ENCODE data around the gene FKBP5. TPM values are rescaled to one million over a fixed set of nuclear protein-coding genes. Genes with fewer than 3 reads are reported as not detected.
"Not testable (repeated sequence)": the region's sequence is repeated elsewhere in the genome, so short reads cannot be mapped to it uniquely, and the experiment has no call there.

The FKBP5 gene
- total RNA-seq, 1 donor from 2014 or later: 128 TPM

DNA sequence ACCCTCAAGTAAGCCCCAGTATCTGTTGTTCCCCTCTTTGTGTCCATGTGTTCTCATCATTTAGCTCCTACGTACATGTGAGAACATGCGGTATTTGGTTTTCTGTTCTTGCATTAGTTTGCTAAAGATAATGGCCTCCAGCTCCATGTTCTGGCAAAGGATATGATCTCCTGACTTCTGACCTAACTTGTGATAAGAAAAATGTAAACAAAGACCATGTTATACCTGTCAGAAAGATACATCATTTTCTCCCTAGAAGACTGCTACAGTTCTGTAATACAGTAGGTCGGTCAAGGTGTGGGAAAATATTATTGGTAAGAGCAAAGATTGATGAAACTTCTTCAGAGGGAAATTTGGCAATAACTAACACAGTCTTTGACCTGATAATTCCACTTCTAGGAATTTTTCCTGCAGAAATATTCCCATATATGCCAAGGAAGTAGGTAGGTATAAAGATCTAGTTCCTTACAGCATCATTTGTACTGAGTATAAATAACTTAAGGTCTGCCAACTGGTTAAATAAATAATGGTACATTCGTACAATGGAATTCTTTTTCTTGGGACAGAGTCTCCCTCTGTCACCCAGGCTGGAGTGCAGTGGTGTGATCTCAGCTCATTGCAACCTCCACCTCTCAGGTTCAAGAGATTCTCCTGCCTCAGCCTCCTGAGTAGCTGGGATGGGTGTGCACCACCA, 19.1 kb upstream of the FKBP5 start:
- Histone ChIP-seq H3K4me1 (no peaks in the 10 kb centered on the region), H3K27me3 (ENCODE audit: low read depth) (no peaks in the 10 kb centered on the region), H3K4me3 (no peak overlapping the region), H3K9me3 (no peaks in the 10 kb centered on the region), H3K27ac (no peak overlapping the region), H3K36me3 (no peaks in the 10 kb centered on the region)
- intact Hi-C loops (cut with DNase I): no loop called here
- DNase-seq (no peak), ATAC-seq (no peak)
- no peak for TF ChIP-seq CTCF (IDR thresholded peaks at IDR 0.05)

GRCh38 chr6:35706468-35706867, 17.8 kb upstream of the FKBP5 start:
- H3K4me1 ChIP-seq: no peaks in the 10 kb centered on the region
- intact Hi-C loops (cut with DNase I): no loop called here
- TF ChIP-seq CTCF (IDR thresholded peaks at IDR 0.05): no peak
- ATAC-seq: no peak
- no peak overlapping the region for H3K27ac ChIP-seq
- no peaks in the 10 kb centered on the region for H3K27me3 ChIP-seq (ENCODE audit: low read depth)
- H3K9me3 ChIP-seq: no peaks in the 10 kb centered on the region
- H3K4me3 ChIP-seq: no peak overlapping the region
- DNase-seq: no peak
- H3K36me3 ChIP-seq: no peaks in the 10 kb centered on the region

DNA sequence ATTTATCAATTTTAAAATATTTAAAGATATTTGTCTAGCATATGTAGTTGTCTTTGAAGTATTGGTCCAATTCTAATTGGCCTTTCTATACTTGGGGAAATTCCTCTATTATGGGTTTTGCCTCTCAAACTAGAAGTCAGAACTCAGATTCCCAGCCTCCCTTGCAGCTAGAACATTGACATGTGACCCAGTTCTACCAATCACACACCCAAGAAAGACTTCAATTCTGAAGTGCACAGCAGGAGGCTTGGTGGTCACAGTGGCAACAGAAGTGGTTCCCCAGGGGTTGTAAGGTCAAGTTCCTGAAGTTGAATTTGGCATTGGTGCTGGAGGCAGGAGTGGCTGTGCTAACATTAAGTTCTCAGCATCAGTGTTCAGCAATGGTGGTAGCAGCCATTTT, 14.8 kb upstream of the FKBP5 start:
- DNase-seq (no peak), ATAC-seq (no peak)
- intact Hi-C loops (cut with DNase I): no loop called here
- Histone ChIP-seq H3K4me1 (no peaks in the 10 kb centered on the region), H3K36me3 (no peaks in the 10 kb centered on the region), H3K27me3 (ENCODE audit: low read depth) (no peaks in the 10 kb centered on the region), H3K9me3 (no peaks in the 10 kb centered on the region), H3K27ac (no peak overlapping the region), H3K4me3 (no peak overlapping the region)
- TF ChIP-seq CTCF (IDR thresholded peaks at IDR 0.05): no peak

GRCh38 chr6:35698858-35699257, 10.1 kb upstream of the FKBP5 start:
- Histone ChIP-seq H3K36me3 (no peaks in the 10 kb centered on the region), H3K4me1 (no peaks in the 10 kb centered on the region), H3K27ac (no peak overlapping the region), H3K4me3 (no peak overlapping the region), H3K9me3 (no peaks in the 10 kb centered on the region), H3K27me3 (ENCODE audit: low read depth) (no peaks in the 10 kb centered on the region)
- no peak for ATAC-seq
- no peak for DNase-seq
- TF ChIP-seq CTCF (IDR thresholded peaks at IDR 0.05): no peak
- intact Hi-C loops (cut with DNase I): no loop called here

- H3K27ac ChIP-seq; ATAC-seq; H3K27me3 ChIP-seq (ENCODE audit: low read depth); H3K4me1 ChIP-seq; DNase-seq; H3K36me3 ChIP-seq; intact Hi-C loops (cut with DNase I); H3K4me3 ChIP-seq; H3K9me3 ChIP-seq: not testable (repeated sequence)
These were observed 9.7 kb upstream of the FKBP5 start for GRCh38 chr6:35698430-35698829.

DNA sequence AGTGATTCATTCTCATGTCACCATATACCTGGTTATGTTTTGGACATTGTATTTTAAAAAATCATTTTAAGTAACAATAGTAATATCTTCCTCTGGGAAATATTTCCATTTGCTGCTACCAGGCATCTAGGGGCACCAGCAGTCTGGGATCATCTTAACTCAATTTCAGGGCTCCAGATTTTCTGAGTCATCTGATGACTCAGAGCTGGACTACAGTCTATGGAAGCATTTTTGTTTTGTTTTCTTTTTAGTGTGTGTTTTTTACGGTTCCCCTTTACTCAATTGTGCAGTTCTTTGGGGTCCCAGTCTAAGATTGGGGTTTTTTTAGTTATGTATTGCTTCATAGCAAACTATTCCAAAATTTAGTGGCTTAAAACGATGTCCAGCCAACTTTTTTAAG, 5.7 kb upstream of the FKBP5 start:
- H3K27ac ChIP-seq: no peak overlapping the region
- DNase-seq (no peak), ATAC-seq (no peak)
- no peaks in the 10 kb centered on the region for H3K36me3 ChIP-seq
- intact Hi-C loops (cut with DNase I): no loop called here
- H3K27me3 ChIP-seq (ENCODE audit: low read depth): no peaks in the 10 kb centered on the region
- no peak overlapping the region for H3K4me3 ChIP-seq
- TF ChIP-seq CTCF (IDR thresholded peaks at IDR 0.05): no peak
- H3K9me3 ChIP-seq: no peaks in the 10 kb centered on the region
- H3K4me1 ChIP-seq: peaks cover 23% of the 10 kb centered on the region

All from lower lobe of right lung (tissue), 2 donors.